MG63 (cell line): ENCODE results near the gene PRKG1. TPM values are rescaled to one million over a fixed set of nuclear protein-coding genes. Genes with fewer than 3 reads are reported as not detected.

Source experiments
- DNase-seq: peaks from one replicate; pipeline ENCODE4 v3.0.0-alpha.2; 2020
- H3K27me3 ChIP-seq: fragments of 250-450 bp; sonication (Bioruptor Pico); 2 replicates; pipeline ENCODE4 v1.5.1; 2020; ENCODE audit warnings: mild to moderate bottlenecking, moderate library complexity
- H3K36me3 ChIP-seq: fragments of 250-450 bp; sonication (Bioruptor Pico); 2 replicates; pipeline ENCODE4 v1.5.1; 2020; ENCODE audit warnings: mild to moderate bottlenecking, moderate library complexity
- H3K4me3 ChIP-seq: fragments of 250-450 bp; sonication (Bioruptor Pico); 2 replicates; pipeline ENCODE4 v1.5.1; 2020; ENCODE audit warnings: mild to moderate bottlenecking, moderate library complexity
- H3K9me3 ChIP-seq: fragments of 250-450 bp; sonication (Bioruptor Pico); 2 replicates; pipeline ENCODE4 v1.5.1; 2020; ENCODE audit warnings: mild to moderate bottlenecking, moderate library complexity
- total RNA-seq: library from RNA; depleted of rRNA; stranded (reverse); fragments of >200 nt; shearing (Covaris generic); gene quantifications from 2 replicates; pipeline ENCODE4 v1.2.3, GENCODE V29; 2014; ENCODE audit warnings: low replicate concordance

Gene PRKG1
- total RNA-seq, 1 experiment from 2014 or later, result 3.9 TPM

DNA sequence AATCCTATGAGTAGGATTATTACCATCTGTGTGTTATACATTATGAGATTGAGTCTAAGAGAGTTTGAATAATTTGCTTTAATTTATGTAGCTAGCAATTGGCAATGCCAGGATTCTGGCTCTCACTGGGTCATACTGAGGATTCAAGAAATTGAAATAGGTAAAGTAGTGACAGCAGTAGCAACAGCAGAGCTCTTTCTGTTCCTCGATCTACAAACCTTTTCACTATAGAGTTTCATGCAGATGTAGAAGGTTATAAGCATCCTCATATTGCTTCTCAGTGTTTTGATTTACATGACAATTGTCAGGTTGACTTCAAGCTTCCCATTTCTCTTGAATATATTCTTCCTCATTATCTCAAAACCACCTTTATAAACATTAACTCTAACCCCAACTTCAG is 919.2 kb downstream of the PRKG1 start:
- no peaks in the 10 kb centered on the region; the same call in 1 of the 2 replicates for H3K9me3 ChIP-seq
- no peaks in the 10 kb centered on the region for H3K36me3 ChIP-seq
- no peak overlapping the region for H3K4me3 ChIP-seq
- no peak for DNase-seq
- no peaks in the 10 kb centered on the region for H3K27me3 ChIP-seq

- Histone ChIP-seq H3K27me3 (no peaks in the 10 kb centered on the region), H3K9me3 (no peaks in the 10 kb centered on the region), H3K36me3 (no peaks in the 10 kb centered on the region), H3K4me3 (no peak overlapping the region)
- DNase-seq, result no peak
Measured at GRCh38 chr10:51999096-51999495, 924.8 kb downstream of the PRKG1 start.

- H3K27me3 ChIP-seq, result no peaks in the 10 kb centered on the region
- no peak overlapping the region for H3K4me3 ChIP-seq
- H3K36me3 ChIP-seq, result no peaks in the 10 kb centered on the region
- no peak for DNase-seq
- peaks cover 13% of the 10 kb centered on the region for H3K9me3 ChIP-seq
Measured at GRCh38 chr10:52004342-52004949, 930.2 kb downstream of the PRKG1 start.

DNA sequence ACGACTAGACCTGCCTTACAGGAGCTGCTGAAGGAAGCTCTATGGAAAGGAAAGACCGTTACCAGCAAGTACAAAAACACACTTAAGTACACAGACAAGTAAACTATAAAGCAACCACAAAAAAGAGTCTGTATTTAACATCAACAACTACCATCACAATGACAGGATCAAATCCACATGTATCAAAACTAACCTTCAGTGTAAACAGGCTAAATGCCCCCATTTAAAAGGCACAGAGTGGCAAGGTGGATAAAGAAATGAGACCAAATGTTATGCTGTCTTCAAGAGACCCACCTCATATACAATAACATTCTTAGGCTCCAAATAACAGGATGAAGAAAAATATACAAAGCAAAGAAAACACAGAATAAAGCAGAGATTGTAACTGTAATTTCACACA is 932.8 kb downstream of the PRKG1 start:
- Histone ChIP-seq H3K4me3 (no peak overlapping the region), H3K36me3 (no peaks in the 10 kb centered on the region), H3K9me3 (peaks cover 13% of the 10 kb centered on the region), H3K27me3 (no peaks in the 10 kb centered on the region)
- DNase-seq, result no peak

- no peak overlapping the region for H3K4me3 ChIP-seq
- no peak for DNase-seq
- no peaks in the 10 kb centered on the region for H3K36me3 ChIP-seq
- no peaks in the 10 kb centered on the region for H3K27me3 ChIP-seq
- peaks cover 19% of the 10 kb centered on the region for H3K9me3 ChIP-seq
Measured at GRCh38 chr10:52011118-52011517, 936.8 kb downstream of the PRKG1 start.

- Histone ChIP-seq H3K9me3 (peaks cover 4% of the 10 kb centered on the region), H3K4me3 (no peak overlapping the region), H3K36me3 (no peaks in the 10 kb centered on the region), H3K27me3 (no peaks in the 10 kb centered on the region)
- no peak for DNase-seq
Measured at GRCh38 chr10:52019077-52019555, 944.8 kb downstream of the PRKG1 start.

GRCh38 chr10:52019656-52020055 is 945.4 kb downstream of the PRKG1 start:
- H3K9me3 ChIP-seq, result no peaks in the 10 kb centered on the region; the same call in 1 of the 2 replicates
- no peak for DNase-seq
- no peak overlapping the region for H3K4me3 ChIP-seq
- no peaks in the 10 kb centered on the region for H3K27me3 ChIP-seq
- H3K36me3 ChIP-seq, result no peaks in the 10 kb centered on the region

GRCh38 chr10:52020173-52020572 is 945.9 kb downstream of the PRKG1 start:
- Histone ChIP-seq H3K4me3 (no peak overlapping the region), H3K36me3 (no peaks in the 10 kb centered on the region), H3K27me3 (no peaks in the 10 kb centered on the region), H3K9me3 (no peaks in the 10 kb centered on the region; the same call in 1 of the 2 replicates)
- DNase-seq, result no peak

GRCh38 chr10:52020702-52021101 is 946.4 kb downstream of the PRKG1 start:
- H3K27me3 ChIP-seq, result no peaks in the 10 kb centered on the region
- no peak overlapping the region for H3K4me3 ChIP-seq
- no peaks in the 10 kb centered on the region for H3K36me3 ChIP-seq
- no peak for DNase-seq
- no peaks in the 10 kb centered on the region for H3K9me3 ChIP-seq

DNA sequence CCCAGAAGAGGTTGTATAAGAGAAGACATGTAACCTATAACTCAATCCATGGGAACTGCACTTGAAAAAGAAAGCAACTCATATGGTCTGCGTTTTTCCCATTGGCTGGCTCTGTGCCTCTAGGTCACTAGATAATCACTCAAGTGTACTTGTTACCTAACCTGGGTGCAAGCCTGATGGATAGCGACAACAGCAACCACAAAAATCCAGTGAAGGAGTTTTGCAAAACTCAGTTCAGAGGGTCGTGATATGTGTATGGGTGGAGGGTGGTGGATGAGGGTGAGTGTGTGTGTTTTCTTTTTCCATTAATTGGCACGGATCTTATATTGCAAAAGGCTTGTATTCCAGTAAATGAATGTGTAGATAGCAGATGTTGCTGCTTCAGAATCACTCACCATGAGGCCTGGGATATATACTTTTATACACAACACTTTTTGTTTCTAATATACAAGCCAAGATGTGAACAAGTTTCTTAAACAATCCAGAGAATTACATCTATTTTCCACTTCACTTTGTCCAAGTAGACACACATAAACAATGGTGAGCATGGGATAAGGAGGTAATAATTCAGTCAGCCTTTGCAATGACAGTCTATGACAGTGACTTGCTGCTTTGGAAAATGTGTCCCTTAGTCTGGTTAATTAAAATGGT is 952.9 kb downstream of the PRKG1 start:
- no peak for DNase-seq
- H3K9me3 ChIP-seq, result no peaks in the 10 kb centered on the region
- H3K4me3 ChIP-seq, result no peak overlapping the region
- H3K36me3 ChIP-seq, result no peaks in the 10 kb centered on the region
- H3K27me3 ChIP-seq, result no peaks in the 10 kb centered on the region

DNA sequence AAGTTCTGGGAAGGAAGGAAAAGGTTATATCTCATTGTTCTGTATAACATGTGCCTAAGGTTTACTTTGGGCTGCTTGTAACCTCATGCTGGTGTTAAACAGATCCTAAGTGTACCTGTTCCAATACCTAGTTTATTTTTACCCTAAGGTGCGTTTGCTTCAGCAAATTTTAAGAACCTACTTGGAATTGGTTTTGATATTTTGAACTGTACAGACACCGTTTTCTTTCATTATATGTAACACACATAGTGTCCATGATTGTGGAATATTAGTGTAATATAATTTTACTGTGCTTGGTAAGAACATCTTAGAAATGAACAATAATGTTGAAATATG is 954.2 kb downstream of the PRKG1 start:
- Histone ChIP-seq H3K27me3 (no peaks in the 10 kb centered on the region), H3K4me3 (no peak overlapping the region), H3K9me3 (no peaks in the 10 kb centered on the region), H3K36me3 (no peaks in the 10 kb centered on the region)
- no peak for DNase-seq

- H3K9me3 ChIP-seq, result no peaks in the 10 kb centered on the region
- no peaks in the 10 kb centered on the region for H3K36me3 ChIP-seq
- no peaks in the 10 kb centered on the region for H3K27me3 ChIP-seq
- DNase-seq, result no peak
- H3K4me3 ChIP-seq, result no peak overlapping the region
Measured at GRCh38 chr10:52029628-52030027, 955.3 kb downstream of the PRKG1 start.

DNA sequence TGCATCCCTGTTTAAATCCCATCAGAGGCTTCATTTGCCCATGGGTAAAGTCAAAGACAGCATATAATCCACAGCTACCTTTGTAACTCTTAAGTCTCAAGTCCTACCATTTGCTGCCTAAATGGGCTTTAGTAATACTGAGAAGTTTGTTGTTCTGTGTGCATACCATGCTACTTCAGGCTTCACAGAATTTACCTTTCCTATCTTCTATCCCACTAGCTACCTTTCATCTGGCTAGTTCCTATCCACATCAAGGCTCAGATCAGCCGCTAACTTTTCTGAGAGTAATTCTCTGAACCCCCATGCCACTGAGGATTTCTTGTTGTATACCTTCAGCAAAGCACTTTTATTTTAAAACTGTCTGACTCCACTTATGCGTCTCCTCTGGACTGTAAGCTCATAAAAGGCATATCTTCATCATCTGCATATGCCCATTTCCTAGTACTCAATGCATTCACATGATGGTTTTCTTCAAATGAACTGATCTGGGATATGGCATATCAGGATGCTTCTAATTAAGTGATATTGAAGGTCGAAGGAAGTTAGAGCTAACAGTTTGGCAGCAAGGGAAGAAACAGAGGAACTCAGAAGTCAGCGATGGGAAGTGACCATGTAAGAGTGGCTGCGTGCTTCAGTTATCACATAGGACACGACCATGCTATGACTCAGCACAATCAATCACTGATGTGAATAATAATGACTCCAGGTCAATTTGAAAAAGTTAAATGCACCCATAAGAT is 955.9 kb downstream of the PRKG1 start:
- Histone ChIP-seq H3K27me3 (no peaks in the 10 kb centered on the region), H3K4me3 (no peak overlapping the region), H3K9me3 (no peaks in the 10 kb centered on the region), H3K36me3 (no peaks in the 10 kb centered on the region)
- DNase-seq, result no peak

DNA sequence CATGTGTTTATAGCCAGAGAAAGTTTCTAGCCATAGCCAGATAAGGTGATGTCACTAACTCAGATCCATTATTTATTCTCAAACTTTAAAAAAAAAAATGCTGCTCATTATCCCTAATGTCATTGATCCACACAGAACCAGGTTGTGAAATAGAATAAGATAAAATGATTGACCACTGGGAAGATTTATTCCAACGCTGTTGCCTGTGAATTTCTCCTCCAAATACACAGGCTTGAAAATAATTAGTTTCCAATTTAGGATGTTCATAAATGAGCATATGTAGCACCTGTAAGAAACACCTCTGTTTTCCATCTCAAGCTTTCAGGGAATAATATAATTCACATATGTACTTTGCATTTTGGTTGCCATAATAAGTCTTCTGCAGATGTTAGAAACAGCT is 956.7 kb downstream of the PRKG1 start:
- DNase-seq, result no peak
- no peaks in the 10 kb centered on the region for H3K27me3 ChIP-seq
- no peaks in the 10 kb centered on the region for H3K9me3 ChIP-seq
- H3K36me3 ChIP-seq, result no peaks in the 10 kb centered on the region
- no peak overlapping the region for H3K4me3 ChIP-seq

DNA sequence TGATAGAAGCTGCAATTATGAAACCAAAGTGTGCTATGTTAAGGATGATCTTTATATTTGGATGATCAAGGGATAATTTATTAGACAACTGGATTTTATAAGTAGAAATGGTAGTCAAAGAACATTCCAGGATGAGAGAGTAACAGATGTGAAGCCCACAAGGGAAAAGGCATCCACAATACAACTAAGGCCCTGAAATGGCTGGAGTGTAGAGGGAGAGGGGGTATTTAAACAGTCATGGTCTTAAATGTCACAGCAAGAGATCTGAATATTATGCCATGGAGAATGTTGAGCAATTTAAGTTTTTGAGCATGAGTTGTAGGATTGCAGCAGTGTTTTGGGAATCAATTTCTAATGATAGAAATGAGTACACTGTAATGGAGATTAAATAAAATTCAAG is 957.5 kb downstream of the PRKG1 start:
- no peaks in the 10 kb centered on the region for H3K27me3 ChIP-seq
- H3K36me3 ChIP-seq, result no peaks in the 10 kb centered on the region
- no peaks in the 10 kb centered on the region for H3K9me3 ChIP-seq
- no peak for DNase-seq
- no peak overlapping the region for H3K4me3 ChIP-seq

GRCh38 chr10:52032681-52033629 is 958.7 kb downstream of the PRKG1 start:
- Histone ChIP-seq H3K9me3 (no peaks in the 10 kb centered on the region), H3K36me3 (no peaks in the 10 kb centered on the region), H3K4me3 (no peak overlapping the region), H3K27me3 (no peaks in the 10 kb centered on the region)
- DNase-seq, result no peak
